Stimulated activated CD8-positive, alpha-beta memory T cell treated with anti-CD3 and anti-CD28 coated beads, Interleukin-12 subunit alpha, Interleukin-12 subunit beta, amount 100 ng/mL, for 24 hours (primary cell): Measurements from ENCODE around the gene NFIA.

Source experiments
- DNase-seq: peaks from one replicate; pipeline ENCODE4 v3.0.0-alpha.2; 2020; ENCODE audit errors: extremely low read depth

The NFIA gene

DNA sequence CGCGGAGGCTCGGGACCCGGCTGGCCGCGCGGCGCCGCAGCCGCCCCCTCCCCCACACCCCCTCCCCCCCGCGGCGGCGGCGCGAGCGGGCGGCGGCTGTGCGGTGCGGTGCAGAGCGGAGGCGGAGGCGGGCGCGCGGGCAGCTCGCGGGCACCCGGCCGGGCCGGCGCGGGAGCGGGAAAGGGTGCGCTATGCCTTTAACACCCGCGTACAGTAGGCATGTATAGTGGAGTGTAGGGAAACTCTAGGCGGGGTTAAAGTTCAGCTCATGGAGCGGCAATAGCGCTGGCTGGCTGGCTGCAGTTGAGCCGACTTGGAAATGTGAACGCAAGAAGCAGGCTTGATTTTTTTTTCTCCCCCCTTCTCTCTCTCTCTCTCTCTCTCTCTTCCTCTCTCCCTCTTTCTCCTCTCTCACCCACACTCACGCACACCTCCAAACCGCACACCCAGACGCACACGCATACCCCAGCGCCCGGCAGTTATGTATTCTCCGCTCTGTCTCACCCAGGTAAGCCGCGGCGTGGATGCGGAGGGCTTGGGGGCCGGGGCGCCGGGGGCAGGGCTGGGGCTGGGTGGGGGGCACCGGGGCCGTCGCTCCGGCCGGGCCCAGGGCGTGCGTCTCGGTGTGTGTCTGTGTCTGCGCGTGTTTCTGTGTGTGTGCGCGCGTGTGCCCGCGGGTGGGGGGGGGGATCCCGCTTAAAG is at the start of gene NFIA:
Gene NFIA, plus strand, starts transcription at position 251 of the 702 bp plus-strand sequence.
- DNase-seq: no peak

DNA sequence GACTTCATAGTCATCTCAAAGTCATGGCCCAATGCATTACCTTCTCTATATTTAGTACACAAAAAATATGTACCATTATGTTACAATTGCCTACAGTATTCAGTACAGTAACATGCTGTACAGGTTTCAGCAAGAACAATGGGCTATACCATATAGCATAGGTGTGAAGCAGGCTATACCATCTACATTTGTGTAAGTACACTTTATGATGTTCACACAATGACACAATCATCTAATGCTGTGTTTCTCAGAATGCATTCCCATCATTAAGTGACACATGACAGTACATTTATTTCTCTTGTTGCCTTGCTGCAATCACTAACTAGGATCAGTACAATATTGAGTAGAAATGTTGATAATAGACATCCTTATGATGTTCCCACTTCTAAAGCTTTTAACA is 46.5 kb upstream of the NFIA start:
- no peak for DNase-seq

DNA sequence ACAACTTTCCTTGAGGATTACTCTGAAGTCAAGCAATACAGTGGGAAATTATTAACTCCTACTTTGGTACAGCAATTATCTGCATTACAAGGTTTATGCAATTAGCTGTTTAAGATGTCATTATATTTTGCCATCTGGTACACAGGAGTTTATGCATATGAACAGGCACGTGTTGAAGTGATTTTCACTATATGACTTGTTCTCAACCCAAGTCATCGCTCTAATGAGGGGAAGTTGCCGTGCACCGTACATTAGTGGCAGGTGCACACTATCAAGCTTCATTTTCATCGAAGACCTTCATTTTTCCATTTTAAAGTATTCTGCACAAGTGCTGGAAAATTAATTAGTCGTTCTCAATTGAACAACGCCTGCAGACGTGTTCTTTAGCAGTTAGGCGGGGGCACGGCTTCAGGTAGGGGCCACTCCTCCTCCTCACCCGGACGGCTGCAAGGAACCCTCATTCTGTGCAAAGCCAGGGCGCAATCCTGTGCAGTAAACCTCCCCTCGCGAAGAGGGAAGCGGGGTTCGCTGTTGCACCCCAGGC is 39.8 kb upstream of the NFIA start:
- DNase-seq: no peak

GRCh38 chr1:61043010-61043820 is 39.1 kb upstream of the NFIA start:
- DNase-seq: peak; percentile 60

- no peak for DNase-seq
Measured at GRCh38 chr1:61046434-61046833, 35.9 kb upstream of the NFIA start.

- DNase-seq: no peak
Measured at GRCh38 chr1:61047061-61047460, 35.3 kb upstream of the NFIA start.

DNA sequence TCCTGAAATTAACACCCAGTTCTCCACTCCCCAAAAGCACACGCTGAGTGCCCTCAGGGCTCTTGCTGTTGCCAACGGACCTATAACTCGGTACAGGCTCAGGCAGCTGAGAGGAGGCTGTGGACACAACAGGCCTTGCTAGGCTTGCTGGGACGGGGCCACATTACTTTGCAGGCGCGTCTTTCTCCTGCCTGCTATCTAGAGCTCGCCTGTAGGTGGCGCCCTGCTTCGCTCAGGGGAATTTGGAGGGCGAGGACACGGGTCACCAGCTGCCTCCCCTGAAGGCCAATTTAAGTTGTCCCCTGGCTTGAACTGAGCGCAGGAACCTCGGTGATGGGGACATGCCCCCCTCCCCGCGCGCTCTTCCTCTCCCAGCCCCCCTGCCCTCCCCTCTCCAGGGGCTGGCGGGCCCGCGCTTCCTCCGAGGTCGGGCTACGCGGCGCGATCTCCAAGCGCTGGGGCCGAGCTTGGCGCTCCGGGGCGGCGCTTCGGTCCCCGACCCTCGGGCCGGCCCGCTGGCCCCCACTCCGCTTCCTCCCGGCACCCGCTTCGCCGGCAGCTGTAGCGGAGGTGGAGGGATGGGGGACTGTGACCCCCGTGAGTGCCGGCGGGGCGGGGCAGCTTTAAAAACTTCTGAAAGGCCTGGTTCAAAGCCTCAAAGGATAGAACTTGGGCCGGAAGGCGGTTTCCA is 32.4 kb upstream of the NFIA start:
- peak; percentile 66 for DNase-seq

DNA sequence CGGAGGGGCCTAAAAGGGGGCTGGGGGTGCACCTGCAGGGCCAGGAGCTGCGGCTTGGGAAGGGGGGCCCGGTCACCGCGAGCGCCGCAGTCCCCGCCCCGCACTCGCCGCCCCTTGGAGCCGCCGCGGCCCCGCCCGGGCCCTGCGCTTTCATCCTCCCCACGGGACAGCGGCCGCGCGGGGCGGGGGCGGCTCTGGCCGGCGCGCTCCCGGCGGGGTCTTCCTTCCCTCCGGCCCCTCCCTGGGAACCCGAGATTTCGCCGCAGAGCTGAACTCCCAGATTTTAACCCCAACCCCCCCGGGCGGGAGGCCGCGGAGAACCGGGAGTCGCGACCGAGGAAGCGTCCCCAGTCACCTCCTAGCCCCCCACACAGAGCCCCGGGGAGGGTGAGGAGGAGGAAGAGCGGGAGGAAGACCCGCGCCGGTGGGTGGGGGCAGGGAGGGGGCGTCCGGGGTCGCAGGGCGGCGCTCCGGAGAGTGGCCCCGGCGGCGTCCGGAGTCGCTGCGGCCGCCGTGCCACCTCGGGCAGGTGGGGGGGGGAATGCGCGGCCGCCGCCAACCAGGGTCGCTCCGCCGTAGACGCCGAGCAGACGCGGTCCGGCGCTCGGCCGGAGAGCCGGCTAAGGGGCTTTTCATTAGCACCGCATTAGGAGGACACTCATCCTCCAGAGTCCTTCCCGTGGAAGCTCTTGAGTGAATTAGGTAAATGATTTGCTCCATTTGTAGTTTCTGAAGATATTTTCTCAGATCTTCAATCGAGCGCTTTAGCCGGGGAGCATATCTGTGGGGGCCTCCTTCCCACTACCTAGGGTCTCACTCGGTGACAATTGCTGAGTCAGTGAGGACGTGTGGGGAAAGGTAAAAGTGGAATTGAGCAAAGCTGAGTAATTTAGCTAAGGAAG is 31.6 kb upstream of the NFIA start:
- DNase-seq: no peak

GRCh38 chr1:61051443-61051718 is 31.0 kb upstream of the NFIA start:
- no peak for DNase-seq

DNA sequence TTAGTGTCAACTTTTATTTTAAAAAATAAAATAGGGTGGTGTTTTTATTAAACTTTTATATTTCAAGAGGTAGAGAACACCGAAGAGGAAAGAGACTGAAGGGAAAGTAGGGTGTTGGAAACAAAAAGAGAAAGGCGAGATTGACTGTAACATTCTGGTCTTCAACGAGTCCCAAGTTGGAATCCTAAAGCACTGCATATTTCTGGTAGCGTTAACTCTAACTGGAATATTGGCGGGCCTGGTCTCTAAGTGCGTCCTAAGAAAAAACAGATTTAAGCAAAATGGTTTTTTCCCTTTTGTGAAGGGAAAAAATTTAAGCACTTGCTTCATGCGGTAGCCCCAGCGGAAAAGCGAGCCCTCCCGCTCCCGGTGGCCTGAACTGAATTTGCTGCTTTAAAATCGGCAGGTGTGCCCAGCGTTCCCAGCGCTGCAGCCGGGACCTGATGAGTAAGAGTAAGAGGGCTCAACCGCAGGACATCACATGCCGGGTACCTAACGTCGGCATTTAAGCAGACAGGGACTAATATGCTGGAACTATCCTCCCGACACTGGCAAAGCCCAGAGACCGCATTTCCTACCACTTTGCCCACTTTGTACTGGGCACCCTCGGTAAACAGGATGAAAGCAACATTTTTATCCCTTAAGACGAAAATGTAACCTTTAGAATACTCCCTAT is 30.5 kb upstream of the NFIA start:
- DNase-seq: no peak

GRCh38 chr1:61052395-61053225 is 29.8 kb upstream of the NFIA start:
- no peak for DNase-seq

GRCh38 chr1:61053226-61053711 is 29.1 kb upstream of the NFIA start:
- no peak for DNase-seq

GRCh38 chr1:61053712-61054600 is 28.4 kb upstream of the NFIA start:
- no peak for DNase-seq

- no peak for DNase-seq
Measured at GRCh38 chr1:61054601-61054993, 27.8 kb upstream of the NFIA start.

DNA sequence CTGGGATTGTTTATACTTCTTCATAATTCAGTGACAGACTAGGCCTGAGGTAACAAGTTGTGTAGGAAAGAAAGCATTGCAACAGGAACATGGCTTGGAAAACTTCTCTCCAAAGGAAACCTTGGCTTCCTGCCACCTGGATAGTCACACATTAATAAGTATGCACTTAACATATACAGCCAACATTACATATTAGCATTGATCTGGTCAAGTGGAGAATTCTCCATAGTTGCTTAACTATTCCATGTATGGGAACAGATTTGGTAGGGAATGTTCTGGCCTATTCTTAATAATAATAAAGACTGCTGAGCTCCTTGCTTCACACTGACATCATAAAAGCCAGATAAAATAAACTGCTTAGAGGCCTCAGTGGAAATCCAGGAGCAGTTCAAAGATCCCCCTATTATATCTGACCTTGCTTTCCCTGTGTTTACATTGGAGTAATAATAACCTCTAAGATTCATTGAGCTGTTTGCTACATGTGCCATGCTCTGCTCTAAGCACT is 27.2 kb upstream of the NFIA start:
- no peak for DNase-seq

GRCh38 chr1:61056196-61056572 is 26.2 kb upstream of the NFIA start:
- DNase-seq: no peak

DNA sequence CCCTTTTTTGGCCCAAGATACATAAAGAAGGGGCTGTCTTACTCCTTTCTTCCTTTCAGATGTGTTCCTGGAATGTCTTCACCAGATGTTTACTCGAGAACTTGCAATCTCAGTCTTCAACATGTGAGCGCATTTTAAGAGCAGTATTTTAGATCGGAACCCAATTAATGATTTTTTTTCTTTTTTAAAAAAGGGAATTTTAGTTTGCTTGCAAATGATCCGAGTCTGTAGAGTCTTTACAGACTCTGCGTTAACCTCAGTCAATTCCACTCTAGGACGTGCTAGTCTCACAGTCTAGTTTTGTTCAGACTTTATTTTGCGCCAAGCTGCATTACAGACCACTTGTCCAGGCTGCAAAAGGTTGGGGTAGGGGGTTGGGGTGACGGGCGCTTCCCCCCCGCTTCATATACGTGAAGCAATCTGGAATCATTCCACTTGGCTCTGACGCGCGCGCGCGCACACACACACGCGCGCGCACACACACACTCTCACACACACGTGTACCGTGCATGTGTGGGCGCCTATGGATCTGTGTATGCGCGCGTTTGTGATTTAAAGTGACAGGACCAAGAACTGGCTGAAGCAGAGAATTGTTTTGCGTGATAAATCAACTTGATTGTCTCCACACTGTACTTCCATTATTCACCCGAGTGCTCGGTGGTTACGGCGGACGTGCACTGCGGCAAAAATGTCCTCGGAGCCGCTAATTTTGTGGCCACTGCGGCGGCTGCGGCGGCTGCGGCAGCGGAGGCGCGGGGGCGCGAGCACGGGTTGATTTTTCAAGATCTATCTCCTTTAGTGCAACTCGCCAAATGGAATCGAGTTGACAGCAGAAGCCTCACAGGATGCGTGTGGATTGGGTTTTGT is 25.6 kb upstream of the NFIA start:
- no peak for DNase-seq
